Measurements from ENCODE around the gene C6orf62. TPM values are rescaled to one million over a fixed set of nuclear protein-coding genes. Genes with fewer than 3 reads are reported as not detected.

C6orf62 gene
- total and polyA plus RNA-seq, 2 experiments from 2014 or later, result 27.2 to 64.1 TPM

- 94% methylated on average over 3 of the region's 3 CpGs for WGBS (ENCODE audit: low lambda C conversion rate, missing lambda C conversion rate)
Measured at GRCh38 chr6:24749297-24749696, 30.3 kb upstream of the C6orf62 start.

GRCh38 chr6:24744911-24745310, 26.0 kb upstream of the C6orf62 start:
- WGBS (ENCODE audit: low lambda C conversion rate, missing lambda C conversion rate), result 89% methylated on average over 5 of the region's 5 CpGs
- Histone ChIP-seq H3K36me3 (replicated peaks; ENCODE audit: insufficient read depth, low read depth) (no peaks in the 10 kb centered on the region), H3K27ac (no peak overlapping the region), H3K4me3 (no peak overlapping the region), H3K27me3 (no peaks in the 10 kb centered on the region), H3K9me3 (ENCODE audit: low read depth) (no peaks in the 10 kb centered on the region), H4K20me1 (ENCODE audit: insufficient read depth, poor library complexity, severe bottlenecking) (no peaks in the 10 kb centered on the region), H3K79me2 (no peaks in the 10 kb centered on the region), H3K4me1 (ENCODE audit: insufficient read depth) (no peaks in the 10 kb centered on the region), H3K4me2 (no peak overlapping the region), H2AFZ (no peak overlapping the region), H3K9me2 (replicated peaks; ENCODE audit: insufficient read depth) (no peaks in the 10 kb centered on the region)
- no peak for DNase-seq (ENCODE audit: low spot score)
- TF ChIP-seq CTCF (IDR thresholded peaks at IDR 0.05; ENCODE audit: poor library complexity), result no peak
- TF ChIP-seq EZH2 (IDR thresholded peaks at IDR 0.05; ENCODE audit: borderline replicate concordance), result no peak
- TF ChIP-seq EZH2phosphoT487 (IDR thresholded peaks at IDR 0.05; ENCODE audit: low read depth, severe bottlenecking, unreplicated experiment), result no peak

More at GRCh38 chr6:24749297-24749696, 30.3 kb upstream of the C6orf62 start:
- no peaks in the 10 kb centered on the region for H3K9me2 ChIP-seq (replicated peaks; ENCODE audit: insufficient read depth)
- H3K79me2 ChIP-seq, result no peaks in the 10 kb centered on the region
- H3K4me3 ChIP-seq, result no peak overlapping the region
- TF ChIP-seq CTCF (IDR thresholded peaks at IDR 0.05; ENCODE audit: poor library complexity) (no peak), EZH2phosphoT487 (IDR thresholded peaks at IDR 0.05; ENCODE audit: low read depth, severe bottlenecking, unreplicated experiment) (no peak), EZH2 (IDR thresholded peaks at IDR 0.05; ENCODE audit: borderline replicate concordance) (no peak)
- no peaks in the 10 kb centered on the region for H4K20me1 ChIP-seq (ENCODE audit: insufficient read depth, poor library complexity, severe bottlenecking)
- H3K36me3 ChIP-seq (replicated peaks; ENCODE audit: insufficient read depth, low read depth), result no peaks in the 10 kb centered on the region
- no peaks in the 10 kb centered on the region for H3K9me3 ChIP-seq (ENCODE audit: low read depth)
- no peak for DNase-seq (ENCODE audit: low spot score)
- no peaks in the 10 kb centered on the region for H3K27me3 ChIP-seq
- H2AFZ ChIP-seq, result no peak overlapping the region
- no peak overlapping the region for H3K27ac ChIP-seq
- H3K4me2 ChIP-seq, result no peak overlapping the region
- H3K4me1 ChIP-seq (ENCODE audit: insufficient read depth), result no peaks in the 10 kb centered on the region

GRCh38 chr6:24743944-24744335, 25.0 kb upstream of the C6orf62 start:
- Histone ChIP-seq H2AFZ (no peak overlapping the region), H3K4me1 (ENCODE audit: insufficient read depth) (no peaks in the 10 kb centered on the region), H3K36me3 (replicated peaks; ENCODE audit: insufficient read depth, low read depth) (no peaks in the 10 kb centered on the region), H3K4me2 (no peak overlapping the region), H3K27me3 (no peaks in the 10 kb centered on the region), H3K4me3 (no peak overlapping the region), H3K79me2 (no peaks in the 10 kb centered on the region), H3K9me2 (replicated peaks; ENCODE audit: insufficient read depth) (no peaks in the 10 kb centered on the region), H3K27ac (peak overlapping the region; percentile 91), H4K20me1 (ENCODE audit: insufficient read depth, poor library complexity, severe bottlenecking) (no peaks in the 10 kb centered on the region), H3K9me3 (ENCODE audit: low read depth) (no peaks in the 10 kb centered on the region)
- TF ChIP-seq EZH2phosphoT487 (IDR thresholded peaks at IDR 0.05; ENCODE audit: low read depth, severe bottlenecking, unreplicated experiment) (no peak), CTCF (IDR thresholded peaks at IDR 0.05; ENCODE audit: poor library complexity) (no peak), EZH2 (IDR thresholded peaks at IDR 0.05; ENCODE audit: borderline replicate concordance) (no peak)
- DNase-seq (ENCODE audit: low spot score), result no peak
- WGBS (ENCODE audit: low lambda C conversion rate, missing lambda C conversion rate), result 96% methylated on average over 3 of the region's 3 CpGs
